ENCODE results near the gene CCR4.
"Not testable (repeated sequence)": the region's sequence is repeated elsewhere in the genome, so short reads cannot be mapped to it uniquely, and the experiment has no call there.

Gene CCR4

DNA sequence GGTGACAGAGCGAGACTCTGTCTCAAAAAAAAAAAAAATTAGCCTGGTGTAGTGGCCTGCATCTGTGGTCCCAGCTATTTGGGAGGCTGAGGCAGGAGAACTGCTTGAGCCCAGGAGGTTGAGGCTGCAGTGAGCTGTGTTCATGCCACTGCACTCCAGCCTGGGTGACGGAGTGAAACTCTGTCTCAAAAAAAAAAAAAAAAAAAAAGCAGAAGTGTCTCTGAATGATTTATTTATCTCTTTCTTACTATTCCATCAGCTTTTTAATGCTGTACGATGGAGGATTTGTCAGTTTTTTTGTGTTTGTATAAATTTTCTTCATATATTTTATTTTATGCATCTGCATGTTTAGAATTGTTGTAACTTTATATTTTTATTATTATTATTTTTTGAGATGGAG, 33.5 kb downstream of the CCR4 start:
- not testable (repeated sequence) for DNase-seq

DNA sequence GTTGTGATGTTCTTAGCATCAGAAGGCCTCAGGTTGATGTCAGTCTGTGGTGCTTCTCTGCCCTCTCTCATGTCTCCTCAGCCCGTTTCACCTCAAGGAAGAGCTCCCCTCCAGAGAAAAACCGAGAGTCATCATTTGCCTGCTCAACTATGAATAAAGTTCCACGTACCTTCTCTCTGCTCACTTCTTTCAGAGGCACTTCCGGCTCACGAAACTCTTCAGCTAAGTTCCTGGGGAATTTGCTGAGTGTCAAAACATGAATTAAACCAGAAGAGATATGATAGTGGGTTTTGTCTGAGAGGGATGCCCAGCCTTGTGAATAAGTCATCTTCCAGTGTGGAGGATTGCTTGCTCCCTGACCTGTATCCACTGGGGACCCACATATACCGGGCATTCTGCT, 37.7 kb downstream of the CCR4 start:
- DNase-seq = no peak

DNA sequence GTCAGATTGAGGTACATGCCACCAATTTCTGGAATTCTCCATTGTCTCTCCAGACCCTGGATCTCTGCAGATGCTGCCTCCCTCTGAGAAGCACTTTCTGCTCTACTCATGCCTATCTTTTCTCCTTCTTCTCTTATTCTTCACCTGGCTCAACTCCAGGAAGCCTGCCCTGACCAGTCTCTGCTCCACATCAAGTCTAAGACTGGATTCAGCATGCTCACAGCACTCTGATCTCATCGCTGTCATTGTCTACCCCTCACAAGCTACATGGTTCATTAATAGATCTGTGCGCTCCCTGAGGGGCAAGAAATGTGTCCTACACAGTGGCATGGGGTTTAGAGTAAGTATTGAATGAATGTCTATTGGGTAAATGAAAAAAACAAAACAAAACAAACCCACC, 38.7 kb downstream of the CCR4 start:
- no peak for DNase-seq

DNA sequence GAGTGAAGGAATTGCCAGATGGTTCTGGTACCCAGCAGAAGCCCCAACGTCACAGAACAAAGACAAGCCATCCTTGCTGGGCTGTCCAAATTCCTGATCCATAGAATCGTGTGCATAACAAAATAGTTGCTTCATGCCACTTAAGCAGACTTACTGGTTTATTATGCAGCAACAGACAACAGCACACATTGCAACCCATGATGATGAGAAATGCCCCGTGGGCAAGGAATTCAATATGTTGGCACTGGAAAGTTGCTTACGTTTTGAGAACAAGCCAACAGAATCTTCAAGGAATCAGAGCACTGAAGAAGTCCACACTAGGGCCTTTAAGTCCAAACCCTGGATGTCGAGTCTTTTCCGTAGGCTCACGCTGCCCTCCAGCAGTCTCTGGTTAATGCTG, 40.3 kb downstream of the CCR4 start:
- no peak for DNase-seq

DNA sequence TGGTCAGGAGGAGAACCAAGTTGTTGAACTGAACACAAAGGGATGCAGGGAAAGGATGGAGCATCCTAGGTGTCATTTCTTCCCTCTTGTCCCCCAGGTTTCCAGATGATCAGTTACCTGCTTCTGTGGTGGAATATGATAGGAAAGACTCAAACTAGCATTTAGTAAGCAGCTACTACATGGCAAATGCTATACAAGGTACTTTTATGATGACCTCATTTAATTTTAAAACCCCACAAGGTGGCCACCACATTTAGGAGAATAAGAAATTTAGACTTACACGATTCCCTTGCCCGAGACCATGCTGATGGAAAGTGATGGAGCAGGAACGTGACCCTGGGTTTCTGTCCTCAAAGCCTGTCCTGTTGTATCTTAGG, 40.9 kb downstream of the CCR4 start:
- DNase-seq = no peak

DNA sequence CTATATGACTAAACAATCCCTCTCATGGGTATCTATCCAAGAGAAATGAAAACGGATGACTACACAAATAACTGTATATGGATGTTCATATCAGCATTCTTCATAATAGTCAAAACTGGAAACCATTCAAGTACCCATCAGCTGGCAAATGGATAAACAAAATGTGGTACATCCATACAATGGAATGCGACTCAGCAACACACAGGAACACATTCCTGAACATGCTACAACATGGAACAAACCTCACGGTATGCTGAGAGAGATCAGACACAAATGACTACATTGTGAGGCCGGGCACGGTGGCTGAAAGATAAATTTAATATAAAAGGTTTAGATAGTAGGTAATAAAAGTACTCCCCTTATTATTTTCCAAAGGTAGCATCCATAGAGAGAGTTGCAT, 42.6 kb downstream of the CCR4 start:
- DNase-seq = no peak

DNA sequence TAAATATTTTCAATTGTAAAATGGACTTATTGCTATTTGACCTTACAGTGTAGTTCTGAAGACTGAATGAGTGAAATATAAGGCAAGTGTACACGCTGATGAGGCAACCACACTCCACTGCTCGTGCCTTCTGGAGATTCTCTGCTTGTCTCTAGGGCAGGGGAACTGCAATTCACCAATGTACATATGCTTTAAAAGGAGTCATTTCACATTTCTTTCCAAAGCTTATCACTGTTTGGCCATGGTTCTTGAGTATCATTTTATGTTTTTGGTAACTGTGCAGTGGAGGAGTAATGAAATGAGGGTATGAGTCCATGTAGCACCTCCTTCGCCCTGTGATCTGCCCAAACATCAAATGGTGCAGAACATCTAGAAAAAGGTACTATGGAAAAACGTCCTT, 43.7 kb downstream of the CCR4 start:
- DNase-seq = no peak

DNA sequence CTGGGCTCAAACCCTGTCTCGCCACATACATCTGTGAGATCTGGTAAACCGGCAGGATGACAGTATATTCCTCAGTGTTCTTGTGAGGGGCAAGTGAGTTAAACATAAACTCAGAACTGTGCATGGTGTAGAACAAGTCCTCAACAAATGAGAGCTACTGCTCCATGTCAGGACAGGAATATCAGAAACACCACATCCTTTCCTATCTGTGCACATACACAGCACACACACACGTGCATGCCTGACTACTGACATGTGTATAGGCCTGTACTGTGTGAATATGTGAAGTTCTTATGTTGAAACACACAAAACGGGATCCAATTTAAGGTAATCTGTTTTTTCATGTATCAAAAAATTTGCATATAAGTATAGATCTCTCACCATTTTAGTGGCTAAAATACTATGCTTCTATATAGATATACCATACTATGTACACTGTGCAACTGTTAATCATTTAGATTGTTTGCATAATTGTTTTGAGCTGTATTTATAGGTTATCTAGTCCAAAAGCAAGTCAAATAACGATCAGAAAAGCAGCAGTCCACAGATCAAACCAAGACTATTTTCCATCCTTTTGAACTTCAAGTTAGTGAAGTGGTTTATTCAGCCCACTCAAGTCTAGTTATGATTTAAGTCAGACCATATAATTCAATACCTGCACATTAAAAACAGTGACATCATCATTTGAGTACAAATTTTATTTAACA, 44.8 kb downstream of the CCR4 start:
- no peak for DNase-seq

DNA sequence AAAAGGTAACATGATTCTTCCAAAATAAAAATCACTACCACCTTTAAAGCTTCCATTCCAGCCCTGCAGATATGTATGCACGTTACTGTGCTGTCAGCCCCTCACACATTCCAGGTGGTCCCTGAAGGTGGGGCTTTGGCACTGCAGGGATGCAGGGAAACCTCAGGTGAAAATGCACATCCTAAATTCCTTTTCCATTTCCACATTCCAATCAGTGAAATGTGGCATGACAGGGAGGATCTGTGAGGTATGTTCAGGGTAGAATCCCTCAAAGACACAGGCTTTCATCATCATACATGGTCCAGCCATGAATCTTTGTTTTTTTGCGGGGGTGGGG, 45.3 kb downstream of the CCR4 start:
- DNase-seq = no peak

DNA sequence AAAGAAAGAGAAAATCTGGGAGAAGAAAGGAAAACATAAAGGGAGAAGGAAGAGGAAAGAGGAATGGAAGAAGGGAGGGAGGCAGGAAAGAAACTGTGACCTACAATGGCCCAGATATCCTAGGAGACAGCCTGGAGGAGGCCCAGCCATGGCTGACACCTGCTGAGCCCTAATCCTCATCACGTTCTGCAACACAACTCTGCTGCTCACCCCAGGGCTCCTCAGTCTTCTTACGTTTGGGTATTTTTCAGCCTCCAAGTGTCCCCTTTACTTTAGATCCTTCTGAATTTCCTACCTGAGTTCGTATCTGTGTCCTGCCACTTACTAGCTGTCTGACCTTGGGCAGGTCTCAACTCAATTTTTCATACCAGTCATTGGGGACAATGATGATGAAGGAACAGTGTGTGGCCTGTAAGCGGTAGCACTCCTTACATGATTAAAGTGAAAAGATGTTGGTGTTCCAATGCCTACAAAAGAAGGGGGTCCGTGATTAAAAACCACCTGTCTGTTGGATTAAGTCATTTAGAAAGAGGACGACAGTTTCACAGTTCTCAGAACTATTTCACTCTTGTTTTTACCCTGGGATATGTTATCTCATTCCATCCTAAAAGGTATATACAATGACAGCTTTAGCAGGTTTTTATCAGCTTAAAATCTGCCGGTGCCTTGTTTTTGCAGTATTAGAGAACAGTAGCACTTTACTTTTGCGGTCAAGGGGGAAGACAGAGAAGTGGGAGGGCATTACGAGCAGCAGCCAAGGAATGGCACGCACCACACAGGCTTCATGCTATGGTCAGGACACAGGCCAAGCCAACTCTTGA, 47.4 kb downstream of the CCR4 start:
- DNase-seq = no peak

DNA sequence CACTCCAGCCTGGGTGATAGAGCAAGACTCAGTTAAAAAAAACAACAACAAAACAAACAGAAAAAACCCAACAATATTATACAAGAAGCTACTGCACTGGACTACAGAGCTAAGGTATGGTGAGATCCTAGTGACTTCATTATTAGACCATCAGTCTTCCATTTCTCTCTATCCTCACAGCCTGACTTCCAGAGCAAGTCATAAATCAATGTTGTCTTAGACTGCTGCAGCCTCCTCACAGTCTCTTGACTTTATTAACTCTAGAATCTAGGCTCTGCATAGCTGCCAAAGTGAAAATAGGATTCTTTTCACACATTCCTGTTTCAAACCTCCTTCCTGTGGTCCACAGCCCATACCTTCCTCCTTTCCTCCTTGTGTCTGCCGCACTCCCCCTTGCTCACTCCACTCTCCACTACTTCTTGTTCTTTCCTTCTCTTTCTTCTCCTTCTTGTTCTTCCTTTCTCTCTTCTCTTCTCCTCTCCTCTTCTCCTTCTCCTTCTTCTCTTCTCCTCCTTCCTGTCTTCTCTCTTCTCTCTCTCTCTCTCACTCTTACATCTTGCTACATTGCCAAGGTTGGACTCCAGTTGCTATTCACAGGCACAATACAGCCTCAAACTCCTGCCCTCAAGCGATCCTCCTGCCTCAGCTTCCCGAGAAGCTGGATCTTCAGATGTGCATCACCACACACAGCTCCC, 49.4 kb downstream of the CCR4 start:
- DNase-seq = no peak

DNA sequence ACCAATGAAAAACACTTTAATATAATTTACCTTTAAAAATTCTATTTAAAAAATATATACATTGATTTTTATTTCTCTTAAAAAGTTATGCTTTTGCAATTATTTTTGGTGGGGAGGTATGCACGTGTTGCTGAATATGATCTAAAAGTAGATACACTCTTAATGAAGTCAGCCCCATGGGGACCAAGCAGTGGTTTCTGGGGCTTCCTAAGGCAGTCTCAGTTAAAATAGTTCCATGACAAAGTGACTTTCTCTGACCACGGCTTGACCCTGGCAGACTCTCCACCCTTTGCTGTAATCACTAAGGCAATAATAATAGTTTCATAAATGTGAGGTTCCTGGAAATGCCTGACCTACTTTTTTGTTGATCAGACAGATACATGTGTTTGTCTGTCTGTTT, 50.4 kb downstream of the CCR4 start:
- no peak for DNase-seq

DNA sequence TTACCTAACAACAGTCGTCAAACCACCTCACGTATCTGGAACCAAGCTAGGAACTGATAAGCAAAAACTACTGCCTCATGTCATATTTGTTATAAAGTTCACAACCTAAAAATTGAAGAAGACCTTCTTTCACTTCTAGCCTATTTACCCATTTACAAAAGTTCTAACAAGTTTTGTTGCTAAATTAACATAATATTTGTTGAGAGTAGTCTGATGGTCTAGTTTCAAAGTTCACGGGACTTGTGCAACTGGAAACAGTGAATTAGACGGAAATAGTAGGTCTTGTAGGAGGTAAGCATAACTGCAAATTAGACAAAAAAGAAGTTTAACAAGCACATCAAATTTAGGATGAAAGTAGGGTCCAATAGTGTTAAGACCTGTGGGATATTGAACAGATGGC, 51.9 kb downstream of the CCR4 start:
- no peak for DNase-seq

DNA sequence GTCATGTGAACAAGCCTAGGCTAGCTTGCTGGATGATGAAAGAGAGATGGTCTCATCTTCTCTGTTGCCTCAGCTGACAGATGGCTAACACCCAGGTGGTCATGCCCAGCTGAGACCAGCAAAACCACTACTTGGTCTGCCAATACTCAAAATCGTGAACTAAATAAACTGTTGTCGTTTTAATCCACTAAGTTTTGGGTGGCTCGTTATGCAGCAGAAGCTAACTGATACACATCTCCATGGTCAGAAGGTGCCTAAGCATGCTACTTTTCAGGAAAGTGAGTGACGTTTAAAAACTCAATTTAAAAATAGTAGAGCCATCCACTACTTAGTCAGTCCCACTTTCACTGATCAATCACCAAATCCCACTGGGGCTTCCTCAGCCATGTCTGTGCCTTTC, 52.8 kb downstream of the CCR4 start:
- no peak for DNase-seq

DNA sequence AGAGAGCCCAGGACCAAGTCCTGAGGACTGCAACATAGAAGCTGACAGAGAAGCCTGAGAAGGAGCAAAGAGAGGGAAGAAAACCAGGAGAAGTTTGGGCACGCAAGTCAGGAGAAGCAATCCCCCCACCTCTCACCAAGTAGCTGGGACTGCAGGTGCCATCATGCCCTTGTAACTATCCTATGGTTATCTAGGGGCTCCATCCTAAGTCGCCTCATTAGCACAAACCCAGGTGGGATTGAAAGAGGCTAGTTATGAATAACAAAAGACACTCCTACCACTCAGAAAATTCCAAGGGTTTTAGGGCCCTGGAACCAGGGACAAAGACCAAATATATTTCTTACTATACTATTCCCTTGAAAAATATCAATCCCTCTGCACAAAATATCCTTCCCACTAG, 53.5 kb downstream of the CCR4 start:
- no peak for DNase-seq
